Ectodermal cell (in vitro differentiated cells): Measurements from ENCODE around the gene NEK8.

Experiments used
- H3K27ac ChIP-seq: 2 replicates; pipeline ENCODE4 v1.7.0; 2013; ENCODE audit warnings: mild to moderate bottlenecking, low read depth, low read length; ENCODE audit not compliant: insufficient read depth, poor library complexity, severe bottlenecking
- H3K27me3 ChIP-seq: 2 replicates; pipeline ENCODE4 v1.7.0; 2013; ENCODE audit warnings: mild to moderate bottlenecking, low read length; ENCODE audit not compliant: insufficient read depth, control insufficient read depth, poor library complexity, severe bottlenecking
- H3K36me3 ChIP-seq: one replicate; pipeline ENCODE4 v1.7.0; 2013; ENCODE audit warnings: low read length; ENCODE audit not compliant: control insufficient read depth, insufficient read depth
- H3K4me1 ChIP-seq: one replicate; pipeline ENCODE4 v1.7.0; 2013; ENCODE audit warnings: low read length; ENCODE audit not compliant: control insufficient read depth, insufficient read depth
- H3K4me3 ChIP-seq: 2 replicates; pipeline ENCODE4 v1.7.0; 2013; ENCODE audit warnings: low read depth, low read length, control low read depth; ENCODE audit not compliant: insufficient read depth
- H3K9me3 ChIP-seq: 2 replicates; pipeline ENCODE4 v1.7.0; 2013; ENCODE audit warnings: mild to moderate bottlenecking, low read length, moderate library complexity; ENCODE audit not compliant: control insufficient read depth
- WGBS, 2 experiments: methylation state at CpG; one replicate each; pipeline ENCODE4 v1.1.7; 2013; ENCODE audit warnings: missing lambda C conversion rate in 2 of 2; 5-methylcytosine and 5-hydroxymethylcytosine counted together

Gene NEK8

DNA sequence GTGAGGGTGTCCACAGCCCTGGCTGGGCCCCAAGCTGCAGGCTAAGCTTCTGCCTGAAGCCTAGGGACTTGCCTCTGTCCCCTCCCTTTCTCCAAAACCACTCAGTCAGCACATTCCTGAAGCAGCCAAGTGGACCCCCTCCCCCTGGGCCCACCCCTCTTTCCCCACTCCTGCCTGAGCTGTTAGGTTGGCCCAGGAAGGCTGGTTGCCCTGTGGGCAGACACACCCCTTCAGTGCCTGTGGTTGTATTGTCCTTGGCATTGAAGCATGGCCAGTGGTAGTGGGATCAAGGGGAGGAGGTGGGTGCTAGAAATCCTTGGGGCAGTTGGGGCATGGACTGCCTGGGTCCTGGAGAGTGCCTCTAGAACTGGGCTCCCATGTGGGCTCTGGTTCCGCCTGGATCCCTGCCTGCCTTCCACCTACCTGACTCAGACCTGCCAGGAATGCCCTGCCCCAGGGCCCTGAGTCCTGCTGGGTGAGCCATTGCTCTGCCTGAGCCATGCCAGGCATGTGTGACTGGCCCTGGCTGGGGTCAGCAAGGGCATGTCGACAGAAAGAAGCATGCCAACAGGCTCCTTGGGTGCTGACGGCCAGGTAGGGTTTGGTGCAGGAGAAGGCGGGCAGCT, 17.3 kb downstream of the NEK8 start:
- Histone ChIP-seq H3K36me3 (peaks cover 25% of the 10 kb centered on the region), H3K27ac (peak overlapping the region; percentile 100), H3K4me3 (peak overlapping the region; percentile 60), H3K9me3 (no peaks in the 10 kb centered on the region), H3K4me1 (peaks cover 27% of the 10 kb centered on the region), H3K27me3 (no peaks in the 10 kb centered on the region)
- WGBS, 2 experiments: 78 to 80% methylated on average over 4 of the region's 4 CpGs

DNA sequence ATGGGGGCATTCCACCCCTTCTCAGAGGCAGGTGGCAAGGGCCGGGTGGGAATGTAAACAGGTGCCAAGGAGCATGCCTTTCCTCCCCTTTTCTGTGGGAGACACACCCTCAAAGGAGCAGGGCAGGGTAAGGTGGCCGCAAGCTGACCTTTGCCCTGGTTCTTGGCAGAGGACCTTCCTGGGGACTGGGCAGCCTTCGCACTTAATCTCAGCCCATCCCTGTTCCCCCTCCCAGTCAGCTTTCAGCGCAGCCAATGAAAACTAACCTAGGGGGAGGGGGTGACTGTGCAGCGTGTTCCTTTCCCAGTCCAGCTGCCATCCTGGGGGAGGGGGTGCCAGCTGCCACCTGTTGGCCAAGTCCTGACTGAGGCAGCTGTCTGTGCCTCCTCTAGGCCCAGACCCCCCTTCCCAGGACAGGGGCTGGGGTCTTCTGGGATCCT, 18.0 kb downstream of the NEK8 start:
- Histone ChIP-seq H3K27ac (peak overlapping the region; percentile 100), H3K36me3 (peaks cover 31% of the 10 kb centered on the region), H3K4me1 (peaks cover 27% of the 10 kb centered on the region), H3K4me3 (no peak overlapping the region), H3K9me3 (no peaks in the 10 kb centered on the region), H3K27me3 (no peaks in the 10 kb centered on the region)
- 52 to 57% methylated on average over 5 of the region's 5 CpGs for WGBS, 2 experiments

DNA sequence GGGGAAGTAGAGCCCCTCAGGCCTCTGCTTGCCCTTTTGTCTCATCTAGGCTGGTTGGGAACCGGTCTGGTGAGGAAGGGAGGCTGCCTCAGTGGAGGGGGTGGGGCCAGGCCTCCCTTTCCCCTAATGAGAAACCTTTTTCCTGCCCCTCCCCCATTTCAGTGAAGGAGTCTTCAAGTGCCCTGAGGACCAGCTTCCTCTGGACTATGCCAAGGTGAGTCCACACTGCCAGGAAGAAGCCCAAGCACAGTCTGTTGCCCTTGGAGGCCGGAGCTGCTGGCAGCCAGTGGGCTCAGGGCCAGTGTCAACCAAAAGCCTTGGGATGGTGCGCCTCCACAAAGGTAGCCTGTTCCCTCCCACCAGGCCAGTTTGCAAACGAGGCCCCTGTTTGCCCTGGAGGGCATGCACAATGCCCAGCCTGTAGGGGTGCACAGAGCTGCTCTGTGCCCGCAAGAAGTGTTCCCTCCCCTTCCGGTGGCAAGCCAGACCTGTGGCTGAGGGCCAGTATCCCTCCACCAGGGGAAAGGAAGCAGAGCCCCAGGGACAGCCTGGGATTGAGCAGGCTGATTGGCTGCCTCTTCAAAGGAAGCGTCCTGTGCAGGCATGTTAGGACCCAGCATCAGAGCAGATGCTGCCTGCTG, 18.6 kb downstream of the NEK8 start:
- Histone ChIP-seq H3K9me3 (no peaks in the 10 kb centered on the region), H3K27me3 (no peaks in the 10 kb centered on the region), H3K4me3 (no peak overlapping the region), H3K4me1 (peaks cover 27% of the 10 kb centered on the region), H3K36me3 (peaks cover 34% of the 10 kb centered on the region), H3K27ac (peak overlapping the region; percentile 100)
- WGBS, 2 experiments: 82 to 83% methylated on average over 7 of the region's 7 CpGs

DNA sequence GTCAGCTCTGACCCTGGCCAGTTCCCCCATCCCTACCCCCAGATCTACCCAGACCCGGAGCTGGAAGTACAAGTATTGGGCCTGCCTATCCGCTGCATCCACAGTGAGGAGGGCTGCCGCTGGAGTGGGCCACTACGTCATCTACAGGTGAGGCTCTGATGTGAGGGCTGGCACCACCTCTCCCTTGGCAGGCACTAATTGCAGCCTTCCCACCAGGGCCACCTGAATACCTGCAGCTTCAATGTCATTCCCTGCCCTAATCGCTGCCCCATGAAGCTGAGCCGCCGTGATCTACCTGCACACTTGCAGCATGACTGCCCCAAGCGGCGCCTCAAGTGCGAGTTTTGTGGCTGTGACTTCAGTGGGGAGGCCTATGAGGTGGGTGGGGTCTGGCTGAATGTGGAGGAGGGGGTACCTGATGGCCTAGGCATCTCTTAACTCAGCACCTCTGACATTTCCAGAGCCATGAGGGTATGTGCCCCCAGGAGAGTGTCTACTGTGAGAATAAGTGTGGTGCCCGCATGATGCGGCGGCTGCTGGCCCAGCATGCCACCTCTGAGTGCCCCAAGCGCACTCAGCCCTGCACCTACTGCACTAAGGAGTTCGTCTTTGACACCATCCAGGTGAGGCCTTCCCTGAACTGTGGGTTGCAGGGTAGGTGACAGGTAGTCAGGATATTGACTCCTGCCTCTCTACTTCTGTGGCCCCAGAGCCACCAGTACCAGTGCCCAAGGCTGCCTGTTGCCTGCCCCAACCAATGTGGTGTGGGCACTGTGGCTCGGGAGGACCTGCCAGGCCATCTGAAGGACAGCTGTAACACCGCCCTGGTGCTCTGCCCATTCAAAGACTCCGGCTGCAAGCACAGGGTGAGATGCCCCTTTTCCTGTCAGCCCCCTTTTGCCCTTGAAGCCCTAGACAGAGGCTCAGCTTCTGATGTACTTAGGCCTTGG, 19.5 kb downstream of the NEK8 start:
- no peak overlapping the region for H3K4me3 ChIP-seq
- 92 to 94% methylated on average over 18 of the region's 18 CpGs for WGBS, 2 experiments
- H3K27me3 ChIP-seq: no peaks in the 10 kb centered on the region
- peaks cover 24% of the 10 kb centered on the region for H3K4me1 ChIP-seq
- peaks cover 34% of the 10 kb centered on the region for H3K36me3 ChIP-seq
- no peak overlapping the region for H3K27ac ChIP-seq
- H3K9me3 ChIP-seq: no peaks in the 10 kb centered on the region

DNA sequence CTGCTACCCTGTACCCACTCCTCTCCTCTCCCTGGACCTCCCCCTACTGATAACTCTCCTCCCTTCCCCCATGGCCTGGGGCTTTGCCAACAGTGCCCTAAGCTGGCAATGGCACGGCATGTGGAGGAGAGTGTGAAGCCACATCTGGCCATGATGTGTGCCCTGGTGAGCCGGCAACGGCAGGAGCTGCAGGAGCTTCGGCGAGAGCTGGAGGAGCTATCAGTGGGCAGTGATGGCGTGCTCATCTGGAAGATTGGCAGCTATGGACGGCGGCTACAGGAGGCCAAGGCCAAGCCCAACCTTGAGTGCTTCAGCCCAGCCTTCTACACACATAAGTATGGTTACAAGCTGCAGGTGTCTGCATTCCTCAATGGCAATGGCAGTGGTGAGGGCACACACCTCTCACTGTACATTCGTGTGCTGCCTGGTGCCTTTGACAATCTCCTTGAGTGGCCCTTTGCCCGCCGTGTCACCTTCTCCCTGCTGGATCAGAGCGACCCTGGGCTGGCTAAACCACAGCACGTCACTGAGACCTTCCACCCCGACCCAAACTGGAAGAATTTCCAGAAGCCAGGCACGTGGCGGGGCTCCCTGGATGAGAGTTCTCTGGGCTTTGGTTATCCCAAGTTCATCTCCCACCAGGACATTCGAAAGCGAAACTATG, 20.4 kb downstream of the NEK8 start:
- H3K36me3 ChIP-seq: peaks cover 34% of the 10 kb centered on the region
- H3K4me3 ChIP-seq: no peak overlapping the region

DNA sequence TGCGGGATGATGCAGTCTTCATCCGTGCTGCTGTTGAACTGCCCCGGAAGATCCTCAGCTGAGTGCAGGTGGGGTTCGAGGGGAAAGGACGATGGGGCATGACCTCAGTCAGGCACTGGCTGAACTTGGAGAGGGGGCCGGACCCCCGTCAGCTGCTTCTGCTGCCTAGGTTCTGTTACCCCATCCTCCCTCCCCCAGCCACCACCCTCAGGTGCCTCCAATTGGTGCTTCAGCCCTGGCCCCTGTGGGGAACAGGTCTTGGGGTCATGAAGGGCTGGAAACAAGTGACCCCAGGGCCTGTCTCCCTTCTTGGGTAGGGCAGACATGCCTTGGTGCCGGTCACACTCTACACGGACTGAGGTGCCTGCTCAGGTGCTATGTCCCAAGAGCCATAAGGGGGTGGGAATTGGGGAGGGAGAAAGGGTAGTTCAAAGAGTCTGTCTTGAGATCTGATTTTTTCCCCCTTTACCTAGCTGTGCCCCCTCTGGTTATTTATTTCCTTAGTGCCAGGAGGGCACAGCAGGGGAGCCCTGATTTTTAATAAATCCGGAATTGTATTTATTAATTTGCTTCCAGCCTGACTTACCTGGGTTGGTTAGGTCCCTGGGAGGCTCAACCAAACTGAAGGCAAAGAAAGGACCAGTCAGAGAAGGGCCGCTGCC, 21.1 kb downstream of the NEK8 start:
- H3K27me3 ChIP-seq: no peaks in the 10 kb centered on the region
- H3K4me3 ChIP-seq: no peak overlapping the region
- H3K36me3 ChIP-seq: peaks cover 34% of the 10 kb centered on the region
- 68 to 73% methylated on average over 11 of the region's 11 CpGs for WGBS, 2 experiments
- no peaks in the 10 kb centered on the region for H3K9me3 ChIP-seq
- peaks cover 19% of the 10 kb centered on the region for H3K4me1 ChIP-seq
- H3K27ac ChIP-seq: no peak overlapping the region

More for the DNA sequence above, 20.4 kb downstream of the NEK8 start:
- H3K27ac ChIP-seq: no peak overlapping the region
- no peaks in the 10 kb centered on the region for H3K27me3 ChIP-seq
- WGBS, 2 experiments: 95 to 96% methylated on average over 18 of the region's 18 CpGs
- H3K4me1 ChIP-seq: peaks cover 19% of the 10 kb centered on the region
- no peaks in the 10 kb centered on the region for H3K9me3 ChIP-seq

DNA sequence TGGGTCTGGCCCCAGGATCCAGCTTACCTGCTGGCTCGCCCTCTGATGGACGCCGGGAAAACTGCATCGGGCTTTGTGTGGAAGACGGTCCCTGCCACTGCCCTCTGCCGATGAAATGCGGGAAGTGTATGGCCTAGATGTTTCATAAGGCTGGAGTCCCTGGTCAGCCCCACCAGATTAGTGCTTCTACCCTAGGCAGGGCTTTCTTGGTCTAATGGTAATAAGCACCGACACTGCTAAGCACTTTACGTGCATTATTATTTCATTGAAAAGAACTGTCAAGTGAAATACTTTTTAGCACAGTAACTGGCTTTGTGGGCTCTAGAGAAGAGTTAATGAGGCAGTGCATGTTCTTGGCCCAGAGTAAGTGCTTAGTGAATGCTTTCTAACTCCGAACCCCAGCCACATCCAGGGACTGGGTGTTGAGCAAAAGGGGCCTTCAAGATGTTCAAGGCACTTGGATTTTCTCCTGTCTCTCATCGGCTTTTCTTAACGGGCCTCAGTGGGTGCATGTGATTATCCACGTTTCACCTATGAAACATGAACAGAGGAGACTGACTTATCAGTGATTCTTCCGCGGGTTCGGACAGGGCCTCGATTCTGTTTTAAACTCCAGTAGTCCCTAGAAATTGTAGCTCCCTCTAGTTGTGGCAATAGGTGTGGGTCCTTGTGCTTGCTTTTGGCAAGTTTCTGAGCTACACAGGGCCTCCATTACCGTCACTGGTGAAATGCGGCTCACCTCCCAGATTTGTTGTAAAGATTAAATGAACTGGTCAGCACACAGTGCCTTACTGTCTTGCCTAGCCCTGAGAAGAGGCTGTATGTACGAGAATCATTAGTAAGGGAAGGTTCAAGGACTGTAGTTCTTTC, 21.8 kb downstream of the NEK8 start:
- no peaks in the 10 kb centered on the region for H3K9me3 ChIP-seq

DNA sequence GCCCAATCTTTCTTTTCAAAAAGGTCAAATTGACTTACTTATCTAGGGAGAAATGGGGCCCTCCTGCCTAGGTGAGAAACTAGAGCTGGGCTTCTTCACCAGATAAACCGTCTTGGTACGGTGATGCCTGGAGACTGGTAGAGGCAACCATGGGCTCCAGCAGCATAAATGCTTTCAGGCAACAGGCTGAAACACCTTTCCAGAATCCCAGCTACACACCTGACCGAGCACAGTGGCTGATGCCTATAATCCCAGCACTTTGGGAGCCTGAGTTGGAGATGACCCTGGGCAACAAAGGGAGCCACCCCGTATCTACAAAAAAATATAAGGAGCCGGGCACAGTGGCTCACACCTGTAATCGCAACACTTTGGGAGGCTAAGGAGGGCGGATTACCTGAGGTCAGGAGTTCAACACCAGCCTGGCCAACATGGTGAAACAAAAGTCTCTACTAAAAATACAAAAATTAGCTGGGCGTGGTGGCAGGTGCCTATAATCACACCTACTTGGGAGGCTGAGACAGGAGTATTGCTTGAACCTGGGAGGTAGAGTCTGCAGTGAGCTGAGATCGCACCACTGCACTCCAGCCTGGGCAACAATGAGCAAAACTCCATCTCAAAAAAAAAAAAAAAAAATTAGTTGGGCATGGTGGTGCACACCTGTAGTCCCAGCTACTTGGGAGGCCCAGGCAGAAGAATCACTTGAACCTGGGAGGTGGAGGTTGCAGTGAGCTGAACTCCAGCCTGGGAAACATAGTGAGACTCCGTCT, 23.2 kb downstream of the NEK8 start:
- 93 to 95% methylated on average over 10 of the region's 10 CpGs for WGBS, 2 experiments
- Histone ChIP-seq H3K36me3 (peaks cover 30% of the 10 kb centered on the region), H3K9me3 (no peaks in the 10 kb centered on the region), H3K4me3 (no peak overlapping the region), H3K4me1 (peaks cover 6% of the 10 kb centered on the region), H3K27me3 (no peaks in the 10 kb centered on the region), H3K27ac (no peak overlapping the region)

More for the DNA sequence above, 21.8 kb downstream of the NEK8 start:
- Histone ChIP-seq H3K27me3 (no peaks in the 10 kb centered on the region), H3K4me3 (no peak overlapping the region), H3K27ac (no peak overlapping the region), H3K36me3 (peaks cover 34% of the 10 kb centered on the region), H3K4me1 (peaks cover 19% of the 10 kb centered on the region)
- WGBS, 2 experiments: 57 to 58% methylated on average over 20 of the region's 20 CpGs
